ENCODE data around the gene ALPL. TPM values are rescaled to one million over a fixed set of nuclear protein-coding genes. Genes with fewer than 3 reads are reported as not detected.

The ALPL gene
- total RNA-seq, 2 experiments from 2014 or later, result not detected

- no peak for ATAC-seq (ENCODE audit: low read depth)
- POLR2A ChIA-PET, result no interaction called here
- no peaks in the 10 kb centered on the region for H3K4me1 Mint-ChIP-seq
Observed at GRCh38 chr1:21574466-21575151, 65.4 kb downstream of the ALPL start.

GRCh38 chr1:21575351-21575942, 66.2 kb downstream of the ALPL start:
- Mint-ChIP-seq H3K4me3 (no peak overlapping the region), H3K27me3 (peaks cover 16% of the 10 kb centered on the region), H3K36me3 (no peaks in the 10 kb centered on the region), H3K4me1 (no peaks in the 10 kb centered on the region), H3K9me3 (no peaks in the 10 kb centered on the region), H3K27ac (no peak overlapping the region)
- POLR2A ChIA-PET, result no interaction called here
- ATAC-seq (ENCODE audit: low read depth) (no peak), DNase-seq (no peak)

More at GRCh38 chr1:21574466-21575151, 65.4 kb downstream of the ALPL start:
- Mint-ChIP-seq H3K4me3 (no peak overlapping the region), H3K27me3 (peaks cover 16% of the 10 kb centered on the region), H3K27ac (no peak overlapping the region), H3K36me3 (no peaks in the 10 kb centered on the region), H3K9me3 (no peaks in the 10 kb centered on the region)
- DNase-seq, result no peak

GRCh38 chr1:21576031-21576797, 67.0 kb downstream of the ALPL start:
- H3K27ac Mint-ChIP-seq, result no peak overlapping the region
- H3K27me3 Mint-ChIP-seq, result peaks cover 16% of the 10 kb centered on the region
- ATAC-seq (ENCODE audit: low read depth), result no peak
- H3K4me1 Mint-ChIP-seq, result no peaks in the 10 kb centered on the region
- DNase-seq, result no peak
- H3K9me3 Mint-ChIP-seq, result no peaks in the 10 kb centered on the region
- no peak overlapping the region for H3K4me3 Mint-ChIP-seq
- POLR2A ChIA-PET, result no interaction called here
- no peaks in the 10 kb centered on the region for H3K36me3 Mint-ChIP-seq

GRCh38 chr1:21576798-21577187, 67.6 kb downstream of the ALPL start:
- peaks cover 16% of the 10 kb centered on the region for H3K27me3 Mint-ChIP-seq
- no peaks in the 10 kb centered on the region for H3K36me3 Mint-ChIP-seq
- DNase-seq (no peak), ATAC-seq (ENCODE audit: low read depth) (no peak)
- POLR2A ChIA-PET, result interaction anchor here (0.6 kb wide), 1 partner anchor 177 kb away, joined by 3 read pairs; no protein-coding TSS in a partner anchor
- H3K4me1 Mint-ChIP-seq, result no peaks in the 10 kb centered on the region
- no peak overlapping the region for H3K27ac Mint-ChIP-seq
- no peaks in the 10 kb centered on the region for H3K9me3 Mint-ChIP-seq
- no peak overlapping the region for H3K4me3 Mint-ChIP-seq

GRCh38 chr1:21577324-21577723, 68.1 kb downstream of the ALPL start:
- POLR2A ChIA-PET, result interaction anchor here (0.6 kb wide), 1 partner anchor 178 kb away, joined by 3 read pairs; no protein-coding TSS in a partner anchor
- no peak for ATAC-seq (ENCODE audit: low read depth)
- Mint-ChIP-seq H3K36me3 (no peaks in the 10 kb centered on the region), H3K9me3 (no peaks in the 10 kb centered on the region), H3K27ac (no peak overlapping the region), H3K4me3 (no peak overlapping the region), H3K27me3 (peaks cover 16% of the 10 kb centered on the region), H3K4me1 (no peaks in the 10 kb centered on the region)
- DNase-seq, result no peak

GRCh38 chr1:21577933-21578332, 68.7 kb downstream of the ALPL start:
- POLR2A ChIA-PET, result no interaction called here
- Mint-ChIP-seq H3K4me3 (no peak overlapping the region), H3K36me3 (no peaks in the 10 kb centered on the region)

GRCh38 chr1:21579791-21580190, 70.6 kb downstream of the ALPL start:
- ATAC-seq (ENCODE audit: low read depth) (no peak), DNase-seq (no peak)
- no peaks in the 10 kb centered on the region for H3K9me3 Mint-ChIP-seq
- POLR2A ChIA-PET, result no interaction called here
- H3K27me3 Mint-ChIP-seq, result peaks cover 2% of the 10 kb centered on the region
- no peaks in the 10 kb centered on the region for H3K36me3 Mint-ChIP-seq
- no peak overlapping the region for H3K27ac Mint-ChIP-seq
- H3K4me3 Mint-ChIP-seq, result no peak overlapping the region
- no peaks in the 10 kb centered on the region for H3K4me1 Mint-ChIP-seq

More at GRCh38 chr1:21577933-21578332, 68.7 kb downstream of the ALPL start:
- Mint-ChIP-seq H3K4me1 (no peaks in the 10 kb centered on the region), H3K27me3 (peaks cover 14% of the 10 kb centered on the region), H3K9me3 (no peaks in the 10 kb centered on the region), H3K27ac (no peak overlapping the region)
- ATAC-seq (ENCODE audit: low read depth), result no peak
- DNase-seq, result no peak

- Mint-ChIP-seq H3K27ac (no peak overlapping the region), H3K4me3 (no peak overlapping the region), H3K36me3 (no peaks in the 10 kb centered on the region), H3K27me3 (peaks cover 7% of the 10 kb centered on the region), H3K4me1 (no peaks in the 10 kb centered on the region), H3K9me3 (no peaks in the 10 kb centered on the region)
- no peak for DNase-seq
- ATAC-seq (ENCODE audit: low read depth), result no peak
- POLR2A ChIA-PET, result no interaction called here
Observed at GRCh38 chr1:21584096-21584495, 74.9 kb downstream of the ALPL start.

GRCh38 chr1:21585037-21585436, 75.8 kb downstream of the ALPL start:
- DNase-seq (no peak), ATAC-seq (ENCODE audit: low read depth) (no peak)
- Mint-ChIP-seq H3K9me3 (no peaks in the 10 kb centered on the region), H3K27me3 (peaks cover 7% of the 10 kb centered on the region), H3K4me1 (no peaks in the 10 kb centered on the region), H3K4me3 (no peak overlapping the region), H3K27ac (no peak overlapping the region), H3K36me3 (no peaks in the 10 kb centered on the region)
- POLR2A ChIA-PET, result no interaction called here

- Mint-ChIP-seq H3K27ac (no peak overlapping the region), H3K36me3 (no peaks in the 10 kb centered on the region), H3K9me3 (no peaks in the 10 kb centered on the region), H3K27me3 (peaks cover 15% of the 10 kb centered on the region), H3K4me1 (no peaks in the 10 kb centered on the region), H3K4me3 (no peak overlapping the region)
- DNase-seq (no peak), ATAC-seq (ENCODE audit: low read depth) (no peak)
- POLR2A ChIA-PET, result no interaction called here
Observed at GRCh38 chr1:21586222-21586621, 77.0 kb downstream of the ALPL start.

- Mint-ChIP-seq H3K4me3 (no peak overlapping the region), H3K4me1 (no peaks in the 10 kb centered on the region), H3K9me3 (no peaks in the 10 kb centered on the region), H3K27ac (no peak overlapping the region), H3K36me3 (no peaks in the 10 kb centered on the region), H3K27me3 (peaks cover 18% of the 10 kb centered on the region)
- POLR2A ChIA-PET, result no interaction called here
- DNase-seq, result no peak
- ATAC-seq (ENCODE audit: low read depth), result no peak
Observed at GRCh38 chr1:21586846-21587601, 77.8 kb downstream of the ALPL start.

- H3K4me3 Mint-ChIP-seq, result no peak overlapping the region
- no peak for DNase-seq
- no peak for ATAC-seq (ENCODE audit: low read depth)
- peaks cover 18% of the 10 kb centered on the region for H3K27me3 Mint-ChIP-seq
- no peak overlapping the region for H3K27ac Mint-ChIP-seq
- POLR2A ChIA-PET, result no interaction called here
- H3K4me1 Mint-ChIP-seq, result no peaks in the 10 kb centered on the region
- H3K36me3 Mint-ChIP-seq, result no peaks in the 10 kb centered on the region
- no peaks in the 10 kb centered on the region for H3K9me3 Mint-ChIP-seq
Observed at GRCh38 chr1:21587602-21587953, 78.4 kb downstream of the ALPL start.

- Mint-ChIP-seq H3K27ac (no peak overlapping the region), H3K4me3 (no peak overlapping the region), H3K36me3 (no peaks in the 10 kb centered on the region), H3K27me3 (peaks cover 18% of the 10 kb centered on the region), H3K4me1 (no peaks in the 10 kb centered on the region), H3K9me3 (no peaks in the 10 kb centered on the region)
- POLR2A ChIA-PET, result no interaction called here
- ATAC-seq (ENCODE audit: low read depth) (no peak), DNase-seq (no peak)
Observed at GRCh38 chr1:21589618-21590017, 80.4 kb downstream of the ALPL start.

All from activated naive CD8-positive, alpha-beta T cell treated with anti-CD3 and anti-CD28 coated beads, Interleukin-2, amount 10 ng/mL, durations not matched to agents 7 days and 5 days (primary cell).